Esophagus squamous epithelium (tissue), 4 donors: ENCODE data around the gene SORL1.

ENCODE experiments used
- CTCF ChIP-seq, 6 experiments: fragments of 450-650 bp in 4 of 6; fragments of 200-600 bp in 2 of 6; sonication (generic) in 2 of 6; IDR thresholded peaks; one replicate each; pipeline ENCODE4 v1.5.1; 2016 to 2019; ENCODE audit warnings: antibody characterized with exemption in 6 of 6, mild to moderate bottlenecking in 4 of 6, moderate library complexity in 4 of 6
- POLR2A ChIP-seq, 4 donors: fragments of 450-650 bp; IDR thresholded peaks; one replicate each; pipeline ENCODE4 v1.6.1; 2017; ENCODE audit warnings: antibody characterized with exemption in 4 of 4, mild to moderate bottlenecking in 4 of 4, moderate library complexity in 3 of 4

GRCh38 chr11:121591405-121592033 is 139.4 kb downstream of the SORL1 start:
- peak; percentile 72 to 89 (median 87) for TF ChIP-seq CTCF (IDR thresholded peaks at IDR 0.05)
- TF ChIP-seq POLR2A (IDR thresholded peaks at IDR 0.05): no peak
